ENCODE measurements around the gene ADRA2C.

DNA sequence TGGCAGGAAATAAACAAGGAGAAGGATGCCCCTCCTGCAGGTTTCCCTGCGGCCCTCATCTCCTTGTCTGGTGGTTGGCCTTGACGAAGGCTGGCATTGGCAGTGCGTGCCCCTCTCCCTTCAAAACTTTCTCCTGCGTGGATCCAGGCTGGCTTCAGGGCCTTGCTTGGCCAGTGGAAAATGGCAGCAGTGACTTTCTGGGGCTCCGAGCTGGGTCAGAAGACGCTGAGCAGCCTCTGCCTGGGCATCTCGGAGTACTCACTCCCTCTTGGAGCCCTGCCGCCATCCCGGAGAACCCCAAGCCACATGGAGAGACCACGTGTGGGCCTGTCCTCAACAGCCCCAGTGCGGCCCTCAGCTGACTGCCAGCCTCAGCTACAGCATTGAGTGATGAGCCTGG lies 39.5 kb downstream of the ADRA2C start:
- TF ChIP-seq, protein P1, sequence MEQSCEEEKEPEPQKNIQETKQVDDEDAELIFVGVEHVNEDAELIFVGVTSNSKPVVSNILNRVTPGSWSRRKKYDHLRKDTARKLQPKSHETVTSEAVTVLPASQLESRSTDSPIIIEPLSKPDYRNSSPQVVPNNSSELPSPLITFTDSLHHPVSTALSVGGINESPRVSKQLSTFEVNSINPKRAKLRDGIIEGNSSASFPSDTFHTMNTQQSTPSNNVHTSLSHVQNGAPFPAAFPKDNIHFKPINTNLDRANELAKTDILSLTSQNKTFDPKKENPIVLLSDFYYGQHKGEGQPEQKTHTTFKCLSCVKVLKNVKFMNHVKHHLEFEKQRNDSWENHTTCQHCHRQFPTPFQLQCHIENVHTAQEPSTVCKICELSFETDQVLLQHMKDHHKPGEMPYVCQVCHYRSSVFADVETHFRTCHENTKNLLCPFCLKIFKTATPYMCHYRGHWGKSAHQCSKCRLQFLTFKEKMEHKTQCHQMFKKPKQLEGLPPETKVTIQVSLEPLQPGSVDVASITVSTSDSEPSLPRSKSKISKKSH (CRISPR knock-in tag; IDR thresholded peaks at IDR 0.05; ENCODE audit: borderline replicate concordance): no peak
- no peak for TF ChIP-seq POLR2A (IDR thresholded peaks at IDR 0.05; ENCODE audit: insufficient read depth in 1 of 2, low read depth in 2 of 2, low read length in 2 of 2)
- TF ChIP-seq JUND (CRISPR knock-in tag; IDR thresholded peaks at IDR 0.05): no peak
- no peak for TF ChIP-seq RFXANK (CRISPR knock-in tag; IDR thresholded peaks at IDR 0.05)
- no peak for TF ChIP-seq ZBTB1 (CRISPR knock-in tag; IDR thresholded peaks at IDR 0.05; ENCODE audit: borderline replicate concordance)
- no peak for TF ChIP-seq ZMYM4 (CRISPR knock-in tag; IDR thresholded peaks at IDR 0.05)
- TF ChIP-seq SMC3 (IDR thresholded peaks at IDR 0.05; ENCODE audit: low read length): no peak

All from HepG2 (cell line).